ENCODE data around the gene PILRA. TPM values are rescaled to one million over a fixed set of nuclear protein-coding genes. Genes with fewer than 3 reads are reported as not detected.
A peak's percentile ranks its signal among the peaks of the same experiment; 100 is the strongest.

Gene PILRA
- total and polyA plus RNA-seq, 8 donors, result 1.4 to 10.0 (median 3.1) TPM; not detected in 3

DNA sequence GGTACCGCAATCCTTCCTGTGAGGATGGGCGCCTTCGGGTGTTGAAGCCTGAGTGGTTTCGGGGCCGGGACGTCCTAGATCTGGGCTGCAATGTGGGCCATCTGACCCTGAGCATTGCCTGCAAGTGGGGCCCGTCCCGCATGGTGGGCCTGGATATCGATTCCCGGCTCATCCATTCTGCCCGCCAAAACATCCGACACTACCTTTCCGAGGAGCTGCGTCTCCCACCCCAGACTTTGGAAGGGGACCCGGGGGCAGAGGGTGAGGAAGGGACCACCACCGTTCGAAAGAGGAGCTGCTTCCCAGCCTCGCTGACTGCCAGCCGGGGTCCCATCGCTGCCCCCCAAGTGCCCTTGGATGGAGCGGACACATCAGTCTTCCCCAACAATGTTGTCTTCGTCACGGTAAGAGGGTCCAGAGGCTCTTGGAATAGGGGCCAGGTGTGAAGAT lies 58.0 kb downstream of the PILRA start:
- Histone ChIP-seq H3K9me3 (no peaks in the 10 kb centered on the region), H3K36me3 (peaks cover 12 to 43% (median 32%) of the 10 kb centered on the region in 4 donors), H3K4me3 (peak overlapping the region in 3 of 4 donors; percentile 76 to 90 (median 80)), H3K27ac (peak overlapping the region in 4 of 5 donors; percentile 99 to 100 (median 100)), H3K27me3 (no peaks in the 10 kb centered on the region), H3K4me1 (peaks cover 40 to 65% (median 61%) of the 10 kb centered on the region in 4 donors)
- DNase-seq, result peak in 1 of 2 donors; percentile 24
- TF ChIP-seq EP300 (IDR thresholded peaks at IDR 0.05), result no peak
- TF ChIP-seq POLR2AphosphoS5 (IDR thresholded peaks at IDR 0.05), result no peak
- no peak for TF ChIP-seq CTCF (IDR thresholded peaks at IDR 0.05)
- TF ChIP-seq POLR2A (IDR thresholded peaks at IDR 0.05), result no peak
- 84 to 90% (median 87%) methylated on average over 23 of the region's 23 CpGs for WGBS, 5 donors
- intact Hi-C loops (cut with DNase I; ENCODE audit: low total_unique reads), result no loop called here

- H3K4me3 ChIP-seq, result peak overlapping the region in 1 of 4 donors; percentile 90
- H3K4me1 ChIP-seq, result peaks cover 40 to 68% (median 66%) of the 10 kb centered on the region in 4 donors
- H3K36me3 ChIP-seq, result peaks cover 12 to 43% (median 32%) of the 10 kb centered on the region in 4 donors
- no peaks in the 10 kb centered on the region for H3K27me3 ChIP-seq
- no peaks in the 10 kb centered on the region for H3K9me3 ChIP-seq
- DNase-seq, result peak in 1 of 2 donors; percentile 9
- H3K27ac ChIP-seq, result peak overlapping the region in 4 of 5 donors; percentile 8 to 100 (median 39)
- WGBS, 5 donors, result 43 to 75% (median 45%) methylated on average over 4 of the region's 4 CpGs
- TF ChIP-seq CTCF (IDR thresholded peaks at IDR 0.05) (no peak), EP300 (IDR thresholded peaks at IDR 0.05) (no peak), POLR2AphosphoS5 (IDR thresholded peaks at IDR 0.05) (no peak), POLR2A (IDR thresholded peaks at IDR 0.05) (no peak)
- intact Hi-C loops (cut with DNase I; ENCODE audit: low total_unique reads), result no loop called here
Measured at GRCh38 chr7:100432053-100432452, 58.8 kb downstream of the PILRA start.

DNA sequence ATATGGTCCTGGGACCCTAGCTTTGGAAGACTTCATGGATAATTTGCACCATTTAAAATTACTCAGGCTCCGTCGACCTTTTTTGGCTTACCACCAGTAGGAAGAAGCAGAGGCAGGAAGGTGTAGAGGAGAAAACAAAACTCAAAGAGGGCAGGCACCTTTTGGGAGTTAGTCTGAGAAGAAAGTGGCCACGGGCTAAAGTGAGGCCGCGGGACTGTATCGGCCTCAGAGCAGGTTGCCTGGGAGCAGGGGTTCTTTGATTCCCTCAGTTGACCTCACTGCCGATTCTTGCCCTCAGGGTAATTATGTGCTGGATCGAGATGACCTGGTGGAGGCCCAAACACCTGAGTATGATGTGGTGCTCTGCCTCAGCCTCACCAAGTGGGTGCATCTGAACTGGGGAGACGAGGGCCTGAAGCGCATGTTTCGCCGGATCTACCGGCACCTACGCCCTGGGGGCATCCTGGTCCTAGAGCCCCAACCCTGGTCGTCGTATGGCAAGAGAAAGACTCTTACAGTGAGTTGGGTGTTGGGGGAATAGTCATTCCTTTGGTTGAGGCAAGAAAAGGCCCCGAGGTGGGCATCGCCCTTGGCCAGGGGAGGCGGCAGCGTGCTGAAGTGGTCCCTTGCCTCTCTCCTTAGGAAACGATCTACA lies 59.5 kb downstream of the PILRA start:
- H3K4me3 ChIP-seq, result peak overlapping the region in 1 of 4 donors; percentile 90
- H3K36me3 ChIP-seq, result peaks cover 12 to 43% (median 32%) of the 10 kb centered on the region in 4 donors
- peak overlapping the region in 3 of 5 donors; percentile 8 to 100 (median 61) for H3K27ac ChIP-seq
- no peaks in the 10 kb centered on the region for H3K27me3 ChIP-seq
- WGBS, 5 donors, result 87 to 90% (median 87%) methylated on average over 20 to 21 of the region's 21 CpGs
- intact Hi-C loops (cut with DNase I; ENCODE audit: low total_unique reads), result no loop called here
- no peaks in the 10 kb centered on the region for H3K9me3 ChIP-seq
- H3K4me1 ChIP-seq, result peaks cover 38 to 65% (median 63%) of the 10 kb centered on the region in 4 donors
- no peak for TF ChIP-seq EP300 (IDR thresholded peaks at IDR 0.05)
- no peak for TF ChIP-seq POLR2AphosphoS5 (IDR thresholded peaks at IDR 0.05)
- TF ChIP-seq POLR2A (IDR thresholded peaks at IDR 0.05), result no peak
- DNase-seq, result peak in 1 of 2 donors; percentile 7

GRCh38 chr7:100433276-100433591 lies 59.9 kb downstream of the PILRA start:
- Histone ChIP-seq H3K36me3 (peaks cover 12 to 43% (median 32%) of the 10 kb centered on the region in 4 donors), H3K27ac (peak overlapping the region in 3 of 5 donors; percentile 8 to 100 (median 24)), H3K4me1 (peaks cover 36 to 62% (median 59%) of the 10 kb centered on the region in 4 donors), H3K9me3 (no peaks in the 10 kb centered on the region), H3K4me3 (no peak overlapping the region), H3K27me3 (no peaks in the 10 kb centered on the region)
- intact Hi-C loops (cut with DNase I; ENCODE audit: low total_unique reads), result no loop called here
- DNase-seq, result peak in 1 of 2 donors; percentile 5
- TF ChIP-seq POLR2A (IDR thresholded peaks at IDR 0.05), result no peak
- TF ChIP-seq EP300 (IDR thresholded peaks at IDR 0.05), result no peak
- TF ChIP-seq CTCF (IDR thresholded peaks at IDR 0.05), result no peak
- no peak for TF ChIP-seq POLR2AphosphoS5 (IDR thresholded peaks at IDR 0.05)
- 63 to 76% (median 71%) methylated on average over 3 to 4 of the region's 4 CpGs for WGBS, 5 donors

Data from stomach (tissue), 9 donors.